ENCODE data around the gene RELCH.

RELCH gene

DNA sequence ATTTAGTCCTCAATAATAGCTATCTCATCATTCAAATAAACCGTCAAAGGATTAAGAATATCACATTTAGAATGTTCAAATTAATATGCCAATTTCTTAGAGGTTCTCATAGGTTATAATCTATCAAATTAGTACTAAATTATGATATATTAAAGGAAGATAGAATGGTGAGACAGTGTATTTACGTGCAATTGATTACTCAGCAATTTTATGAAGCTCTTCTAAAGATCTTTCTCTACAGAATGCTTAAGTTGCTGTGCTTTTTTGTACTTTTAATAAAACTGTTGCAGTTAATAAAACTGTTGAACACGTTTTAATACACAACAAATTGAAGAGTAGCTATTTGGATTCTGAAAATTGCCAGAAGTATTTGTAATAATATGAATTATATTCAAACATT lies 39.0 kb downstream of the RELCH start:
- H3K36me3 Mint-ChIP-seq (ENCODE audit: low read depth) = peaks cover 67% of the 10 kb centered on the region
- TF ChIP-seq, protein P1, sequence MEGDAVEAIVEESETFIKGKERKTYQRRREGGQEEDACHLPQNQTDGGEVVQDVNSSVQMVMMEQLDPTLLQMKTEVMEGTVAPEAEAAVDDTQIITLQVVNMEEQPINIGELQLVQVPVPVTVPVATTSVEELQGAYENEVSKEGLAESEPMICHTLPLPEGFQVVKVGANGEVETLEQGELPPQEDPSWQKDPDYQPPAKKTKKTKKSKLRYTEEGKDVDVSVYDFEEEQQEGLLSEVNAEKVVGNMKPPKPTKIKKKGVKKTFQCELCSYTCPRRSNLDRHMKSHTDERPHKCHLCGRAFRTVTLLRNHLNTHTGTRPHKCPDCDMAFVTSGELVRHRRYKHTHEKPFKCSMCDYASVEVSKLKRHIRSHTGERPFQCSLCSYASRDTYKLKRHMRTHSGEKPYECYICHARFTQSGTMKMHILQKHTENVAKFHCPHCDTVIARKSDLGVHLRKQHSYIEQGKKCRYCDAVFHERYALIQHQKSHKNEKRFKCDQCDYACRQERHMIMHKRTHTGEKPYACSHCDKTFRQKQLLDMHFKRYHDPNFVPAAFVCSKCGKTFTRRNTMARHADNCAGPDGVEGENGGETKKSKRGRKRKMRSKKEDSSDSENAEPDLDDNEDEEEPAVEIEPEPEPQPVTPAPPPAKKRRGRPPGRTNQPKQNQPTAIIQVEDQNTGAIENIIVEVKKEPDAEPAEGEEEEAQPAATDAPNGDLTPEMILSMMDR (IDR thresholded peaks at IDR 0.05) = no peak
- H3K27ac Mint-ChIP-seq = no peak overlapping the region
- peaks cover 4% of the 10 kb centered on the region for H3K27me3 Mint-ChIP-seq (ENCODE audit: low read depth, poor library complexity)
- no peak overlapping the region for H3K4me3 Mint-ChIP-seq
- peaks cover 18% of the 10 kb centered on the region for H3K9me3 Mint-ChIP-seq
- no peak for DNase-seq
- H3K4me1 Mint-ChIP-seq = no peaks in the 10 kb centered on the region

- Mint-ChIP-seq H3K27me3 (ENCODE audit: low read depth, poor library complexity) (no peaks in the 10 kb centered on the region), H3K9me3 (peaks cover 8% of the 10 kb centered on the region), H3K27ac (no peak overlapping the region), H3K36me3 (ENCODE audit: low read depth) (peaks cover 63% of the 10 kb centered on the region), H3K4me1 (no peaks in the 10 kb centered on the region), H3K4me3 (no peak overlapping the region)
- DNase-seq = no peak
- TF ChIP-seq, protein P1 (IDR thresholded peaks at IDR 0.05) = no peak
Observed at GRCh38 chr18:62236252-62236651, 49.2 kb downstream of the RELCH start.

GRCh38 chr18:62239475-62239874 lies 52.4 kb downstream of the RELCH start:
- Mint-ChIP-seq H3K9me3 (peaks cover 8% of the 10 kb centered on the region), H3K4me1 (no peaks in the 10 kb centered on the region), H3K4me3 (no peak overlapping the region), H3K27ac (no peak overlapping the region), H3K36me3 (ENCODE audit: low read depth) (peaks cover 54% of the 10 kb centered on the region), H3K27me3 (ENCODE audit: low read depth, poor library complexity) (no peaks in the 10 kb centered on the region)
- no peak for DNase-seq
- TF ChIP-seq, protein P1 (IDR thresholded peaks at IDR 0.05) = no peak

DNA sequence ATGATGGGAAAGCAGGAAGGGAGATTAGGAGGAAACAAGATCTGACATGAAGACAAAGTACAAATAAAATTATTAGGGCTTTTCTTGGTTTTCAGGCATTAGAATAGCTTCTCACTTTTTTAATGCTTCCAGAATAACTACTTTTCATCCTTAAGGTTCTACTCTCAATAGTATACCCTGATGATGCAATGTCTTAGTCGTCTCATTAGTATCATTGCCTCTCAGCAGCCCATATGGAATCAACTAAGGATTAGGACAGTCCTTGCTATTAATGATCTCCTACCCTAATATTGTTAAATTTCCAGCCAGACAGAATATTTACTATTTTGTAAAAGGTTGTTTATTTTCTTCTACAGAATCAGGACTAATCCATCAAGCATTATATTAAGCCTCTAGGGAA lies 55.9 kb downstream of the RELCH start:
- Mint-ChIP-seq H3K27me3 (ENCODE audit: low read depth, poor library complexity) (no peaks in the 10 kb centered on the region), H3K9me3 (peaks cover 8% of the 10 kb centered on the region), H3K27ac (no peak overlapping the region), H3K36me3 (ENCODE audit: low read depth) (peaks cover 41% of the 10 kb centered on the region), H3K4me3 (no peak overlapping the region), H3K4me1 (no peaks in the 10 kb centered on the region)
- no peak for DNase-seq
- TF ChIP-seq, protein P1 (IDR thresholded peaks at IDR 0.05) = no peak

GRCh38 chr18:62245177-62245576 lies 58.1 kb downstream of the RELCH start:
- no peak for DNase-seq
- Mint-ChIP-seq H3K36me3 (ENCODE audit: low read depth) (peaks cover 24% of the 10 kb centered on the region), H3K4me1 (no peaks in the 10 kb centered on the region), H3K27me3 (ENCODE audit: low read depth, poor library complexity) (no peaks in the 10 kb centered on the region), H3K9me3 (peaks cover 8% of the 10 kb centered on the region), H3K27ac (no peak overlapping the region), H3K4me3 (no peak overlapping the region)
- TF ChIP-seq, protein P1 (IDR thresholded peaks at IDR 0.05) = no peak

- no peak for DNase-seq
- H3K36me3 Mint-ChIP-seq (ENCODE audit: low read depth) = peaks cover 19% of the 10 kb centered on the region
- H3K27ac Mint-ChIP-seq = no peak overlapping the region
- no peak overlapping the region for H3K4me3 Mint-ChIP-seq
- no peaks in the 10 kb centered on the region for H3K27me3 Mint-ChIP-seq (ENCODE audit: low read depth, poor library complexity)
- TF ChIP-seq, protein P1 (IDR thresholded peaks at IDR 0.05) = no peak
- H3K4me1 Mint-ChIP-seq = no peaks in the 10 kb centered on the region
- H3K9me3 Mint-ChIP-seq = peaks cover 6% of the 10 kb centered on the region
Observed at GRCh38 chr18:62245699-62246098, 58.6 kb downstream of the RELCH start.
